ENCODE measurements around the gene NSG1. TPM values are rescaled to one million over a fixed set of nuclear protein-coding genes. Genes with fewer than 3 reads are reported as not detected.

NSG1 gene
- total RNA-seq, 1 donor from 2014 or later: 71.9 TPM

DNA sequence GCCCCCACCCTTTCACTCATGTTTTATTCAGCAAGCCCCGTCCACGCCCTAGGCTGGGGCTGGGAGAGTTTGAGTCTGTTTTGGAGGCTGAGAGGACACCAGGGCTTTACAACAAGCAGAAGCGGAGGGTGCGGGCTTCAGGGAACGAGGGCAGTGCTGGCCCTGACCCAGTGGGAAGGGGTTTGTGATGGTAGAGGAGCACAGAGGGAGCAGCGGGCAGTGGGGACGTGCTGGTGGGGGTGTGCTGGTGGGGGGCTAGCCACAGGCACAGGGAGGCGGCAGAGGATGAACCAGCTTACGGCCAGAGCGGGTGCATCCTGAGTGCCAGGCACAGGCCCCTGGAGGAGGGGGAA lies 26.4 kb downstream of the NSG1 start:
- Mint-ChIP-seq H3K27ac (no peak overlapping the region), H3K27me3 (no peaks in the 10 kb centered on the region), H3K36me3 (peaks cover 8% of the 10 kb centered on the region), H3K4me1 (ENCODE audit: unreplicated experiment) (peaks cover under 1% of the 10 kb centered on the region), H3K9me3 (no peaks in the 10 kb centered on the region), H3K4me3 (no peak overlapping the region)
- DNase-seq (ENCODE audit: extremely low spot score, unreplicated experiment): no peak
- TF ChIP-seq, protein P1, sequence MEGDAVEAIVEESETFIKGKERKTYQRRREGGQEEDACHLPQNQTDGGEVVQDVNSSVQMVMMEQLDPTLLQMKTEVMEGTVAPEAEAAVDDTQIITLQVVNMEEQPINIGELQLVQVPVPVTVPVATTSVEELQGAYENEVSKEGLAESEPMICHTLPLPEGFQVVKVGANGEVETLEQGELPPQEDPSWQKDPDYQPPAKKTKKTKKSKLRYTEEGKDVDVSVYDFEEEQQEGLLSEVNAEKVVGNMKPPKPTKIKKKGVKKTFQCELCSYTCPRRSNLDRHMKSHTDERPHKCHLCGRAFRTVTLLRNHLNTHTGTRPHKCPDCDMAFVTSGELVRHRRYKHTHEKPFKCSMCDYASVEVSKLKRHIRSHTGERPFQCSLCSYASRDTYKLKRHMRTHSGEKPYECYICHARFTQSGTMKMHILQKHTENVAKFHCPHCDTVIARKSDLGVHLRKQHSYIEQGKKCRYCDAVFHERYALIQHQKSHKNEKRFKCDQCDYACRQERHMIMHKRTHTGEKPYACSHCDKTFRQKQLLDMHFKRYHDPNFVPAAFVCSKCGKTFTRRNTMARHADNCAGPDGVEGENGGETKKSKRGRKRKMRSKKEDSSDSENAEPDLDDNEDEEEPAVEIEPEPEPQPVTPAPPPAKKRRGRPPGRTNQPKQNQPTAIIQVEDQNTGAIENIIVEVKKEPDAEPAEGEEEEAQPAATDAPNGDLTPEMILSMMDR (conservative IDR thresholded peaks at IDR 0.05): no peak

DNA sequence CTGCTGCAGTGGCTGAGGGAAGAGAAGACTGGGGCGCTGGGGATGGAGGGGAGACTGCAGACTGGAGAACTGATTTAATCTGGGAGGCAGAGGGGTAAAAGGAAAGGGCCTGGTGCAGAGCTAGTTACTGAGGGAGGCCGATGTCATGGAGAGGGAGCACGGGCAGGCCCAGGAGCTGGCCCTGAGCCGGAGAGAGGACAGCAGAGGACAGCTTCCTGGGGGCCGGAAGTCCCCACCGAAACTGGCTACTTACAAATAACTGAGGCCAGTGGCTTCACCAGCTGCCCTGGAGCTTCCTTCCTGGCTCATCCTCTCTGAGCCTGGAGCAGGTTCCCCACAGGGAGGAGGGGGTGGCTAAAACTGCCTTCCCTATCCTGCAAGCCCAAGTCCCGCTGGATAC lies 26.9 kb downstream of the NSG1 start:
- H3K36me3 Mint-ChIP-seq: peaks cover 12% of the 10 kb centered on the region
- no peaks in the 10 kb centered on the region for H3K27me3 Mint-ChIP-seq
- no peak overlapping the region for H3K4me3 Mint-ChIP-seq
- no peak overlapping the region for H3K27ac Mint-ChIP-seq
- TF ChIP-seq, protein P1 (conservative IDR thresholded peaks at IDR 0.05): no peak
- peaks cover 4% of the 10 kb centered on the region for H3K4me1 Mint-ChIP-seq (ENCODE audit: unreplicated experiment)
- no peak for DNase-seq (ENCODE audit: extremely low spot score, unreplicated experiment)
- H3K9me3 Mint-ChIP-seq: no peaks in the 10 kb centered on the region

DNA sequence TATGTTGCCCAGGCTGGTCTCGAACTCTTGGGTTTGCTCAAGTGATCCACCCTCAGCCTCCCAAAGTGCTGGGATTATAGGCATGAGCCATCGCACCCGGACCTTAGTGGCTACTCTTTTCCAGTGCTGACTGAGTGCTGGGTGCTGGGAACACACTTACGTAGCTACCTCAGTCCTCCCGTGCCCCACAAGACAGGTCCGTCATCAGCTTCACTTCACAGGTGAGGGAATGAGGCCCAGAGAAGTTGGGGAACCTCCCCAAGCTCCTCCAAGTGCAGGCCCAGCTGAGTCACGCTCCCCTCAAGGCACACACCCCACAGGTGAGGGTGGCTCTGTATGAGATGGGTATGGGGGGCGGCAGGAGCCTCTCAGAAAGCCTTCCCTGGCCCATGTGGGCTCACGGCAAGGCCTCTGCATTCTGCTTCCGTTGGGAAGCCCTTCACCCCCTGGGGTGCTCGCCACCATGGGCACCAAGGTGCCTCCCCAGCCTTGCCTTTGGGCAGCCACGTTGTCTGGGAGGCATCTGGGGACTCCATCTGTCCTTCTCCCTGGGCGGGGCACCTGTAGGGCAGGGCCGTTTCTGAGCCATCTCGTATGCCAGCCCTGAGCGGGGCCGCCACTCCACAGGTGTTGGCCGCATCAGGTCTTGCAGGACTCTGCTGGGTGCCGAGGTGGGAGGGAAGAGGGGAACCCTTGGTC lies 28.4 kb downstream of the NSG1 start:
- Mint-ChIP-seq H3K27ac (no peak overlapping the region), H3K27me3 (no peaks in the 10 kb centered on the region), H3K4me3 (no peak overlapping the region), H3K36me3 (peaks cover 19% of the 10 kb centered on the region), H3K4me1 (ENCODE audit: unreplicated experiment) (peaks cover 4% of the 10 kb centered on the region), H3K9me3 (no peaks in the 10 kb centered on the region)
- no peak for DNase-seq (ENCODE audit: extremely low spot score, unreplicated experiment)
- TF ChIP-seq, protein P1 (conservative IDR thresholded peaks at IDR 0.05): no peak

DNA sequence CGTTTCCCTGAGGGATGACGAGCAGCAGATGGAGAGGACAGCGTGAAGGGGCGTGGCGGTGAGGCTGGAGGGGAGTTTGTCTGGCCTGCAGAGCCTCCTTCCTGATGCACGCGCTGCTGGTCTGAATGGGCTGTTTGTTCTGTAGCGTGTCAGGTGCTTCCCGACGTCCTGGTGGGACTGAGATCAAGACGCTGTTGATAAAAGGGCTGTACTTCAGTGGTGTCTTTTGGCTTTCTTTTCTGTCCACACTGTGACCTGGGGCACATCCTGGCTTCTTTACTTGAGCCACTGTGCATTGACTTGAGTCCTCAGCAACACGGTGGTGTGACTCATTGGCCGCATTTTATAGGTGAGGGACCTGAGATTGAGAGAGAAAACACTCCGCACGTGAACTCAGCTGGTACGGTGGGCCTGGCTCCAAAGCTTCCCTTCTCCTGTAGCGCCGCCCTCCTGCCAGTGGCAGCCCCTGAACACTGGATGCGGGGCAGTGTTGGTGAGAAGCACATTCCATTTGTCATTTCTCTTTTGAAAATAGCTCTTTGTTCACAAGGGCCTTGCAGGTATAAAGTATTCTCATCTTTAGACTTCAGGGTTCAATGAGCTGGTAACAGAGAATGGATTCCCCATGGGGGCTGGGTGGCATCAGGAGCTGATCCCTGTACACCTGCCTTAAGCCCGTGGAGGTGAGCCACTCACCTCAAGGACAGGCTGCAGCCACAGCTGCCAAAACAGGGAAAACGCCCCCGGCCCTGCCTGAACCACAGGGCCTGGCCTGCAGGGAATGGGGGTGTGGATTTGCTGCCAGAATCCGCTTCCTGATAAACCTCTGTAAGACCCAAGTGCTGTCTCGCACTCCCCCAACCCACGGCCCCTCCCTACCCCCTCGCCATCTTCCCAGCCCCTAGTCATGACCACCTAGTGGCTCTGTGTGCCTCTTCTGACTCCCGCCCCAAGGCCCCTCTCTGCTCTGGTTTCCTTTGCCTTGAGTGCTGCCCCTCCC lies 29.2 kb downstream of the NSG1 start:
- Mint-ChIP-seq H3K27ac (no peak overlapping the region), H3K4me1 (ENCODE audit: unreplicated experiment) (peaks cover 4% of the 10 kb centered on the region), H3K9me3 (no peaks in the 10 kb centered on the region), H3K27me3 (no peaks in the 10 kb centered on the region), H3K36me3 (peaks cover 18% of the 10 kb centered on the region), H3K4me3 (no peak overlapping the region)
- TF ChIP-seq, protein P1 (conservative IDR thresholded peaks at IDR 0.05): no peak
- DNase-seq (ENCODE audit: extremely low spot score, unreplicated experiment): no peak

DNA sequence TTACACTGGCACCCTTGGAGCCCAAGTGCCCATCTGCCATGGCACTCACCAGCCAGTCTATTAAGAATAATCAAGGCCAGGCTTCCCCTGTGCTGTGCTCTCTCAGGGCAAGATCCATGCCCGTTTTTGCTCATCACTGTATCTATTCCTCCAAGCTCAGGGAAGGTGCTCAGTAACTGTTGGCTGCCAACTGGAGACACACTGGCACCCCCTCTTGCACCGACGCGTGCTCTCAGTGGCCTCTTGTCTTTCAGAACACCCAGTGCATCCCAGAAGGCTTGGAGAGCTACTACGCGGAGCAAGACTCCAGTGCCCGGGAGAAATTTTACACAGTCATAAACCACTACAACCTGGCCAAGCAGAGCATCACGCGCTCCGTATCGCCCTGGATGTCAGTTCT lies 30.1 kb downstream of the NSG1 start:
- TF ChIP-seq, protein P1 (conservative IDR thresholded peaks at IDR 0.05): no peak
- Mint-ChIP-seq H3K9me3 (no peaks in the 10 kb centered on the region), H3K4me1 (ENCODE audit: unreplicated experiment) (peaks cover 4% of the 10 kb centered on the region), H3K36me3 (peaks cover 19% of the 10 kb centered on the region), H3K4me3 (no peak overlapping the region), H3K27ac (no peak overlapping the region), H3K27me3 (no peaks in the 10 kb centered on the region)
- no peak for DNase-seq (ENCODE audit: extremely low spot score, unreplicated experiment)
